Measurements from ENCODE around the gene YPEL2.

DNA sequence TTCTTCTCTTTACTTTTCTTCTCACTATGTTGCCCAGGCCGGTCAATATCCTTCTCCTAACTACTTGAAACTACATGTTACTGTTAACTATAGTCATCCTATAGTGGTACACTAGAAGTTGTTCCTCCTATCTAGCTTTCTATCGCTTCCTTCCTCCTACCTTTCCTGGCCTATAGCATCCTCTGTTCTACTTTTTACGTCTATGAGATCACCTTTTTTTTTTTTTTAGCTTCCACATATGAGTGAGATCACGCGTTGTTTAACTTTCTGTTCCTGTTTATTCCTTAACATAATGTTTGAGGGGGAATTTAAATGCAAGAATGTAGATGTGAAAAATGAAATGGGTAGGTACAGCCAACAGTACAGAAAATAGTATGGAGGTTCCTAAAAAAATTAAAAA, 30.5 kb upstream of the YPEL2 start:
- TF ChIP-seq, protein P1, sequence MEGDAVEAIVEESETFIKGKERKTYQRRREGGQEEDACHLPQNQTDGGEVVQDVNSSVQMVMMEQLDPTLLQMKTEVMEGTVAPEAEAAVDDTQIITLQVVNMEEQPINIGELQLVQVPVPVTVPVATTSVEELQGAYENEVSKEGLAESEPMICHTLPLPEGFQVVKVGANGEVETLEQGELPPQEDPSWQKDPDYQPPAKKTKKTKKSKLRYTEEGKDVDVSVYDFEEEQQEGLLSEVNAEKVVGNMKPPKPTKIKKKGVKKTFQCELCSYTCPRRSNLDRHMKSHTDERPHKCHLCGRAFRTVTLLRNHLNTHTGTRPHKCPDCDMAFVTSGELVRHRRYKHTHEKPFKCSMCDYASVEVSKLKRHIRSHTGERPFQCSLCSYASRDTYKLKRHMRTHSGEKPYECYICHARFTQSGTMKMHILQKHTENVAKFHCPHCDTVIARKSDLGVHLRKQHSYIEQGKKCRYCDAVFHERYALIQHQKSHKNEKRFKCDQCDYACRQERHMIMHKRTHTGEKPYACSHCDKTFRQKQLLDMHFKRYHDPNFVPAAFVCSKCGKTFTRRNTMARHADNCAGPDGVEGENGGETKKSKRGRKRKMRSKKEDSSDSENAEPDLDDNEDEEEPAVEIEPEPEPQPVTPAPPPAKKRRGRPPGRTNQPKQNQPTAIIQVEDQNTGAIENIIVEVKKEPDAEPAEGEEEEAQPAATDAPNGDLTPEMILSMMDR (IDR thresholded peaks at IDR 0.05): no peak
- TF ChIP-seq SIN3A (IDR thresholded peaks at IDR 0.05; ENCODE audit: borderline replicate concordance, insufficient read depth, low read depth, low read length) (no peak), POLR2AphosphoS5 (IDR thresholded peaks at IDR 0.05; ENCODE audit: low read depth, low read length) (no peak)
- TF ChIP-seq, protein P2, sequence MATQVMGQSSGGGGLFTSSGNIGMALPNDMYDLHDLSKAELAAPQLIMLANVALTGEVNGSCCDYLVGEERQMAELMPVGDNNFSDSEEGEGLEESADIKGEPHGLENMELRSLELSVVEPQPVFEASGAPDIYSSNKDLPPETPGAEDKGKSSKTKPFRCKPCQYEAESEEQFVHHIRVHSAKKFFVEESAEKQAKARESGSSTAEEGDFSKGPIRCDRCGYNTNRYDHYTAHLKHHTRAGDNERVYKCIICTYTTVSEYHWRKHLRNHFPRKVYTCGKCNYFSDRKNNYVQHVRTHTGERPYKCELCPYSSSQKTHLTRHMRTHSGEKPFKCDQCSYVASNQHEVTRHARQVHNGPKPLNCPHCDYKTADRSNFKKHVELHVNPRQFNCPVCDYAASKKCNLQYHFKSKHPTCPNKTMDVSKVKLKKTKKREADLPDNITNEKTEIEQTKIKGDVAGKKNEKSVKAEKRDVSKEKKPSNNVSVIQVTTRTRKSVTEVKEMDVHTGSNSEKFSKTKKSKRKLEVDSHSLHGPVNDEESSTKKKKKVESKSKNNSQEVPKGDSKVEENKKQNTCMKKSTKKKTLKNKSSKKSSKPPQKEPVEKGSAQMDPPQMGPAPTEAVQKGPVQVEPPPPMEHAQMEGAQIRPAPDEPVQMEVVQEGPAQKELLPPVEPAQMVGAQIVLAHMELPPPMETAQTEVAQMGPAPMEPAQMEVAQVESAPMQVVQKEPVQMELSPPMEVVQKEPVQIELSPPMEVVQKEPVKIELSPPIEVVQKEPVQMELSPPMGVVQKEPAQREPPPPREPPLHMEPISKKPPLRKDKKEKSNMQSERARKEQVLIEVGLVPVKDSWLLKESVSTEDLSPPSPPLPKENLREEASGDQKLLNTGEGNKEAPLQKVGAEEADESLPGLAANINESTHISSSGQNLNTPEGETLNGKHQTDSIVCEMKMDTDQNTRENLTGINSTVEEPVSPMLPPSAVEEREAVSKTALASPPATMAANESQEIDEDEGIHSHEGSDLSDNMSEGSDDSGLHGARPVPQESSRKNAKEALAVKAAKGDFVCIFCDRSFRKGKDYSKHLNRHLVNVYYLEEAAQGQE (IDR thresholded peaks at IDR 0.05; ENCODE audit: insufficient read depth in 1 of 2, low read depth in 2 of 2, low read length in 1 of 2): no peak

All from Panc1 (cell line).